Heart left ventricle (tissue), 16 donors: Measurements from ENCODE around the gene OLA1. TPM values are rescaled to one million over a fixed set of nuclear protein-coding genes. Genes with fewer than 3 reads are reported as not detected.

Source experiments
- ATAC-seq, 4 donors: fragments of 200-7000 bp; cut with Tn5 transposase; one replicate each; pipeline ENCODE4 v1.9.1; 2020 to 2022; ENCODE audit warnings: moderate library complexity in 4 of 4, mild to moderate bottlenecking in 3 of 4, moderate number of reproducible peaks in 1 of 4
- DNase-seq, 5 donors: peaks; one replicate each; pipeline ENCODE4 v3.0.0-alpha.2; 2020
- H3K27ac ChIP-seq, 12 donors: fragments of 200-600 bp; sonication (generic) in 4 of 12; one replicate each; pipeline versions ENCODE4 v1.5.0 to v1.8.0; 2016 to 2022; ENCODE audit warnings: mild to moderate bottlenecking in 2 of 12
- H3K27me3 ChIP-seq, 9 donors: fragments of 200-600 bp; sonication (generic) in 2 of 9; one replicate each; pipeline versions ENCODE4 v1.5.1 to v1.8.0; 2016 to 2022; ENCODE audit warnings: mild to moderate bottlenecking in 3 of 9
- H3K36me3 ChIP-seq, 9 donors: fragments of 200-600 bp; sonication (generic) in 2 of 9; one replicate each; pipeline versions ENCODE4 v1.5.0 to v1.8.0; 2018 to 2022; ENCODE audit warnings: mild to moderate bottlenecking in 2 of 9
- H3K4me1 ChIP-seq, 12 donors: fragments of 200-600 bp; sonication (generic) in 4 of 12; one replicate each; pipeline versions ENCODE4 v1.5.0 to v1.8.0; 2016 to 2022; ENCODE audit warnings: mild to moderate bottlenecking in 3 of 12
- H3K4me3 ChIP-seq, 12 donors: fragments of 200-600 bp; sonication (generic) in 4 of 12; one replicate each; pipeline versions ENCODE4 v1.5.0 to v1.8.0; 2017 to 2022; ENCODE audit warnings: mild to moderate bottlenecking in 9 of 12, moderate library complexity in 4 of 12
- H3K9me3 ChIP-seq, 12 donors: fragments of 200-600 bp; sonication (generic) in 4 of 12; one replicate each; pipeline versions ENCODE4 v1.5.0 to v1.8.0; 2016 to 2022; ENCODE audit warnings: mild to moderate bottlenecking in 1 of 12
- POLR2A ChIP-seq, 2 donors: fragments of 450-650 bp; IDR thresholded peaks; one replicate each; pipeline ENCODE4 v1.6.1; 2017; ENCODE audit warnings: antibody characterized with exemption in 2 of 2, mild to moderate bottlenecking in 2 of 2, moderate library complexity in 2 of 2
- WGBS, 4 donors: extraction: QIAGEN DNeasy Blood & Tissue Kit in 2 of 4; methylation state at CpG; one replicate each; pipeline versions ENCODE4 v1.1.5 to v1.1.7; 2013 to 2018; 5-methylcytosine and 5-hydroxymethylcytosine counted together
- intact Hi-C, 10 donors: fragments of 100-400 bp; cut with DNase I; formaldehyde crosslinking; loops; one replicate each; pipeline versions ENCODE4 v1.11.1 to v1.14.2; 2022
- polyA plus RNA-seq, 2 donors: library from polyadenylated mRNA; stranded (reverse); fragments of 200-250 nt; gene quantifications; one replicate each; pipeline ENCODE4 v1.2.3, GENCODE V29; 2013
- total RNA-seq, 9 donors: library from RNA; depleted of rRNA in 2 of 9; stranded (reverse); fragments of >200 nt in 2 of 9; fragmentation: NEBNext Ultra II Directional in 3 of 9; extraction: Animal tissue kit (Norgen Biotek cat#: 25700) in 3 of 9; gene quantifications; one replicate each; pipeline versions ENCODE4 v1.1.0 to v1.2.4, GENCODE V29; 2016 to 2023
- TF ChIP-seq, protein P1 (sequence below), 12 donors: fragments of 200-600 bp; sonication (generic) in 4 of 12; IDR thresholded peaks; one replicate each; pipeline versions ENCODE4 v1.5.0 to v1.8.0; 2018 to 2022; ENCODE audit warnings: antibody characterized with exemption in 12 of 12, mild to moderate bottlenecking in 5 of 12
- donor health status: ischemic (EF 13 %, LVEDD 7.1; RV severe dilation, severe dysfunction).
- donor health status: healthy with polysubstance abuse.
- donor health status: DM: no; HTN: yes; CAD: no.
- donor health status: DM: no; HTN: no; CAD: no.
- donor health status: ischemic (EF 25% LVEDD 6.9; RV normal size, moderate dysfunction).
- donor health status: ischemic (EF 25% LVEDD 5.7; RV mildly dilated, moderate dysfunction).
- donor health status: healthy.
- donor health status: DM: yes; HTN: yes; CAD: no.
- donor health status: ischemic (EF 35%, LVEDD 5.7; RV mildly dilated, moderate dysfunction).
- donor health status: nonischemic (EF 11% LVEDD 7.7; RV severe dilation, severe dysfunction).
- donor health status: DM: yes; HTN: yes; CAD: no.
- donor health status: PGD.
- donor health status: ischemic (EF 29% LVEDD 5.4; RV normal size, mild dysfunction).
- donor health status: nonischemic (EF 23%, LVEDD 6.1; RV moderate dilation, normal function).

The OLA1 gene
- total and polyA plus RNA-seq, 11 donors: 41.5 to 91.7 (median 72.5) TPM

DNA sequence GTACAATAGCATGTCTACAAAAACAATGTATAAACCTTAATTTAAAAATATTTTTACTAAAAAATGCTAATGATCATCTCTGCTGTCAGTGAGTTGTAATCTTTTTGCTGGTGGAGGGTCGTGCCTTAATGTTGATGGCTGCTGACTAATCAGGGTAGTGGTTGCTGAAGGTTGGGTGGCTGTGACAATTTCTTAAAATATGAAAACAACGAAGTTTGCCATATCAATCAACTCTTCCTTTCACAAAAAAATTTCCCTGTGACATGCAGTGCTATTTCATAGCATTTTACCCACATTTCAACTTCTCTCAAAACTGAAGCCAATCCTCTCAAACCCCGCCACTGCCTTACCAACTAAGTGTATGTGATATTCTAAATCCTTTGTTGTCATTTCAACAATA lies 112.4 kb downstream of the OLA1 start:
- Histone ChIP-seq H3K4me1 (no peaks in the 10 kb centered on the region), H3K27ac (no peak overlapping the region), H3K9me3 (peaks cover 0 to 12% (median 0%) of the 10 kb centered on the region in 12 donors), H3K27me3 (no peaks in the 10 kb centered on the region), H3K36me3 (peaks cover 0 to 10% (median 0%) of the 10 kb centered on the region in 9 donors), H3K4me3 (no peak overlapping the region)
- no peak for ATAC-seq
- TF ChIP-seq, protein P1, sequence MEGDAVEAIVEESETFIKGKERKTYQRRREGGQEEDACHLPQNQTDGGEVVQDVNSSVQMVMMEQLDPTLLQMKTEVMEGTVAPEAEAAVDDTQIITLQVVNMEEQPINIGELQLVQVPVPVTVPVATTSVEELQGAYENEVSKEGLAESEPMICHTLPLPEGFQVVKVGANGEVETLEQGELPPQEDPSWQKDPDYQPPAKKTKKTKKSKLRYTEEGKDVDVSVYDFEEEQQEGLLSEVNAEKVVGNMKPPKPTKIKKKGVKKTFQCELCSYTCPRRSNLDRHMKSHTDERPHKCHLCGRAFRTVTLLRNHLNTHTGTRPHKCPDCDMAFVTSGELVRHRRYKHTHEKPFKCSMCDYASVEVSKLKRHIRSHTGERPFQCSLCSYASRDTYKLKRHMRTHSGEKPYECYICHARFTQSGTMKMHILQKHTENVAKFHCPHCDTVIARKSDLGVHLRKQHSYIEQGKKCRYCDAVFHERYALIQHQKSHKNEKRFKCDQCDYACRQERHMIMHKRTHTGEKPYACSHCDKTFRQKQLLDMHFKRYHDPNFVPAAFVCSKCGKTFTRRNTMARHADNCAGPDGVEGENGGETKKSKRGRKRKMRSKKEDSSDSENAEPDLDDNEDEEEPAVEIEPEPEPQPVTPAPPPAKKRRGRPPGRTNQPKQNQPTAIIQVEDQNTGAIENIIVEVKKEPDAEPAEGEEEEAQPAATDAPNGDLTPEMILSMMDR (IDR thresholded peaks at IDR 0.05): no peak
- no peak for TF ChIP-seq POLR2A (IDR thresholded peaks at IDR 0.05)
- 94 to 96% (median 95%) methylated on average over 3 of the region's 3 CpGs for WGBS, 4 donors
- no peak for DNase-seq
- intact Hi-C loops: no loop called here

DNA sequence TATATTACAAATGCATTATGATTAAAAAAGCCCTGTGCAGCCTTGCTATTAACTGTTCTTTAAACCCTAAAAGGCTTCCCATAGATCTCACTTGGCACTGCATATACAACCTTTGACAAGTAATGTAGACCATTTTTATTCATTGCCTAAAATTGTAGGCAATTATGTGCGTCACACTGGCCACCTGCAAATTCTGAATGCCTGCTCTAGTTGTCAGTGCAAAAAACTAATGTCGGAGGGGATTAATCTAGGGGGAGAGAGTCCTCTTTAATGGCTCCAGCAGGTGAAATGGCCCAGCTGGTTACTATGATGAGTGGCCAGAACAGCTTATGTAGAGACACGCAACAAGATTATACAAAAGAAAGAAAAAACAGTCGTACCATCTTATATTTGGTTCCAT lies 123.2 kb downstream of the OLA1 start:
- H3K9me3 ChIP-seq: no peaks in the 10 kb centered on the region
- ATAC-seq (no peak), DNase-seq (no peak)
- peaks cover 0 to 11% (median 0%) of the 10 kb centered on the region in 9 donors for H3K36me3 ChIP-seq
- H3K4me1 ChIP-seq: no peaks in the 10 kb centered on the region
- intact Hi-C loops: no loop called here
- TF ChIP-seq, protein P1 (IDR thresholded peaks at IDR 0.05): no peak
- no peak for TF ChIP-seq POLR2A (IDR thresholded peaks at IDR 0.05)
- H3K4me3 ChIP-seq: no peak overlapping the region
- no peak overlapping the region for H3K27ac ChIP-seq
- WGBS, 4 donors: 92 to 96% (median 95%) methylated on average over 4 of the region's 4 CpGs
- H3K27me3 ChIP-seq: no peaks in the 10 kb centered on the region

DNA sequence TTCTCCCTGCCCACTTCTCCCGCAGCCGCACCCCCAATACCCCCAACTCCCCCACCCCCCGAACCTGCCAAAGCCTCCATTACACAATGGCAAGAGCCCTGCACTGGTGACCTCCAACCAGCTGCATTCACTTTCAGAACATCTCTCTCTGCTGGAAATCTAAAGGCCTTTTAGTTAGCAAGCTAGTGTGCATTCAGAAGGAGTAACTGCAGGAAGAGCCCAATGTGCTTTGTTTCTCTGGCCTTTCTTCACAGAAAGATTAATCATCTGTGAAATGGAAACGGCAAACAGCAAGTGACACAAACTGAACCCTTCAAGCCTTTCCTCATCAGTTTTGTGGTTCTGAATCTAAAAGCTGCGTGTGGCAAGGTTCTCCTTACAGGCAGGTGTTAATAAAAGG lies 124.2 kb downstream of the OLA1 start:
- Histone ChIP-seq H3K9me3 (no peaks in the 10 kb centered on the region), H3K27ac (no peak overlapping the region), H3K27me3 (no peaks in the 10 kb centered on the region), H3K36me3 (peaks cover 0 to 11% (median 0%) of the 10 kb centered on the region in 9 donors), H3K4me1 (no peaks in the 10 kb centered on the region), H3K4me3 (no peak overlapping the region)
- intact Hi-C loops: no loop called here
- WGBS, 4 donors: 85 to 91% (median 87%) methylated on average over 5 of the region's 5 CpGs
- ATAC-seq (no peak), DNase-seq (no peak)
- no peak for TF ChIP-seq POLR2A (IDR thresholded peaks at IDR 0.05)
- TF ChIP-seq, protein P1 (IDR thresholded peaks at IDR 0.05): no peak

DNA sequence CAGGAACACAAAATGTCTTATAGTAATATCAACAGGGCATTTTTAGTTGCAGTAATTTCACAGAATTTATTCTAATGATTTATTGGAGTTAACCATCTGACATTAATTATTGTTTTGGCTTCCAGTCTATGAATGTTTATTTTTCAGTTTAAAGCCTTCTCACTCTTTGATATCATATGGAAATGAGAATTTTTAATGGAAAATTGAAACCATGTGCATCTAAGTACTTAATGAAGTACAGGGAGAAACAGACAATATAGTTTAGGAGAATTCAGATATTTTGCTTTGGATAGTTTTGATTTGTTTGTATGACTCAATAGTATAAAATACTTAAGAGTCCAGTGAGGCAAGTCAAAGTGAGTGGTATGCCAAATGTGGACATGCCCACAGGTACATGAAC lies 126.1 kb downstream of the OLA1 start:
- intact Hi-C loops: no loop called here
- DNase-seq: no peak
- Histone ChIP-seq H3K4me1 (no peaks in the 10 kb centered on the region), H3K27me3 (no peaks in the 10 kb centered on the region), H3K27ac (no peak overlapping the region), H3K36me3 (peaks cover 0 to 11% (median 0%) of the 10 kb centered on the region in 9 donors), H3K9me3 (no peaks in the 10 kb centered on the region), H3K4me3 (no peak overlapping the region)
- TF ChIP-seq, protein P1 (IDR thresholded peaks at IDR 0.05): no peak
- TF ChIP-seq POLR2A (IDR thresholded peaks at IDR 0.05): no peak
- ATAC-seq: no peak
